GM06990 (cell line): ENCODE results near the gene VAV2.
"Not testable (repeated sequence)": the region's sequence is repeated elsewhere in the genome, so short reads cannot be mapped to it uniquely, and the experiment has no call there.

Experiments used
- DNase-seq: peaks from one replicate; pipeline ENCODE4 v3.0.0-alpha.2; 2011; ENCODE audit not compliant: insufficient read length; ENCODE audit errors: extremely low read depth
- H3K27me3 ChIP-seq: replicated peaks from 2 replicates; pipeline ENCODE4 v1.6.0; 2011; ENCODE audit warnings: low read length; ENCODE audit not compliant: control insufficient read depth, insufficient read depth
- H3K36me3 ChIP-seq: 2 replicates; pipeline ENCODE4 v1.5.1; 2011; ENCODE audit warnings: low read length; ENCODE audit not compliant: control insufficient read depth, insufficient read depth
- H3K4me3 ChIP-seq: replicated peaks from 2 replicates; pipeline ENCODE4 v1.5.1; 2011; ENCODE audit warnings: low read depth, mild to moderate bottlenecking, control low read depth, low read length
- CTCF ChIP-seq: IDR thresholded peaks from 2 replicates; pipeline ENCODE4 v1.5.1; 2011; ENCODE audit warnings: low read length, control low read depth, mild to moderate bottlenecking, inconsistent platforms; ENCODE audit not compliant: insufficient read depth, poor library complexity, severe bottlenecking

VAV2 gene

GRCh38 chr9:133750982-133751649 lies 241.0 kb downstream of the VAV2 start:
- no peaks in the 10 kb centered on the region for H3K36me3 ChIP-seq
- DNase-seq: no peak
- H3K4me3 ChIP-seq: no peak overlapping the region
- no peaks in the 10 kb centered on the region for H3K27me3 ChIP-seq
- no peak for TF ChIP-seq CTCF

DNA sequence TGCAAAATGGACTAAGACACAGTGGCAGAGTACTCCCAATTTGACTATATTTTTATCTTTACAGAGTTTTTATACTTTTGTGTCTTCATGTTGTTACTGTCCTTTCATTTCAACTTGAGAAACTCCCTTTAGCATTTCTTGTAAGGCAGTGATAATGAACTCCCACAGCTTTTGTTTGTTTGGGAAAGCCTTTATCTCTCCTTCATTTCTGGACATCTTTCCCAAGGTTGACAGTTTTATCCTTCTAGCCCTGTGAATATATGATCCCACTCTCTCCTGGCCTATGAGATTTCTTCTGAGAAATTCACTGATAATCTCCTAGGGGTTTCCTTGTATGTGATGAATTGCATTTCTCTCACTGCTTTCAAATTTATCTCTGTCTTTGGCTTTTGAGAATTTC lies 244.8 kb downstream of the VAV2 start:
- Histone ChIP-seq H3K36me3 (no peaks in the 10 kb centered on the region), H3K4me3 (no peak overlapping the region), H3K27me3 (no peaks in the 10 kb centered on the region)
- DNase-seq: no peak
- no peak for TF ChIP-seq CTCF

GRCh38 chr9:133744528-133744927 lies 247.6 kb downstream of the VAV2 start:
- not testable (repeated sequence) for DNase-seq, H3K36me3 ChIP-seq, H3K27me3 ChIP-seq, H3K4me3 ChIP-seq

DNA sequence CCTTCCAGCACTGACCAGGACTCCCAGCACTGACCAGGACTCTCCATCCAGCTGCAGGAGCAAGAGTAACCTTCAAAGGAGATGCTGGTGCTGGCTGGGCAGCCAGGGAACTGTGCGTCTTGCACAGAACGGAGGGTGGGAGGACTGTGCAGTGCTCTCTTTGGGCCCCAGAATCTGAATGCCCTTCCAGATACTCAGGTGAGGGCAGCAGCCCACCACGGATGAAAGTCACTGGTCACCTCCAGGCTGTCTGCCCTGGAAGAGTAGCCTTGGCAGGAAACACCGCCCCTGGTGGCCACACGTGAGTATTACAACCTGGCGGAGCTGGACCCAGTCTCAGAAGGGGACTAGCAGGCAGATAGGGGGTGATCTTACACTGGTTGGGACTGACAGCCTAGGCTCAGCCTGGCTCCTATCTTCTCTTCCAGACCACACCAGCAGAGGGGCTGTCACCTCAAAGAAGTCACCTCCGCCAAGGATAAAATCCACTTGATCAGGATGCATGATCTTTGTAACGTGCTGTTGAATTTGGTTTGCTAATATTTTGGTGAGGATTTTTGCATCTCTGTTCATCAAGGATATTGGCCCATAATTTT lies 249.2 kb downstream of the VAV2 start:
- Histone ChIP-seq H3K27me3 (peaks cover 2% of the 10 kb centered on the region), H3K36me3 (no peaks in the 10 kb centered on the region), H3K4me3 (no peak overlapping the region)
- DNase-seq: peak; percentile 45
- peak; percentile 99 for TF ChIP-seq CTCF

- Histone ChIP-seq H3K4me3 (no peak overlapping the region), H3K36me3 (no peaks in the 10 kb centered on the region), H3K27me3 (peaks cover 2% of the 10 kb centered on the region)
- no peak for TF ChIP-seq CTCF
- DNase-seq: no peak
These were observed 249.9 kb downstream of the VAV2 start for GRCh38 chr9:133742251-133742650.

- Histone ChIP-seq H3K27me3 (peaks cover 2% of the 10 kb centered on the region), H3K36me3 (no peaks in the 10 kb centered on the region), H3K4me3 (no peak overlapping the region)
- TF ChIP-seq CTCF: no peak
- DNase-seq: no peak
These were observed 250.4 kb downstream of the VAV2 start for GRCh38 chr9:133741716-133742115.
